Suprapubic skin (tissue), 4 donors: ENCODE measurements around the gene KCNK5.

Experiments
- CTCF ChIP-seq, 2 donors: fragments of 200-600 bp in 1 of 2; fragments of 450-650 bp in 1 of 2; sonication (generic) in 1 of 2; IDR thresholded peaks; one replicate each; pipeline ENCODE4 v1.5.1; 2016 to 2019; ENCODE audit warnings: antibody characterized with exemption in 2 of 2, mild to moderate bottlenecking in 1 of 2, moderate library complexity in 1 of 2
- POLR2A ChIP-seq, 2 donors: fragments of 450-650 bp; IDR thresholded peaks; one replicate each; pipeline ENCODE4 v1.6.1; 2017; ENCODE audit warnings: antibody characterized with exemption in 2 of 2, mild to moderate bottlenecking in 2 of 2, moderate library complexity in 2 of 2
- POLR2AphosphoS5 ChIP-seq, 3 donors: sonication (generic); formaldehyde crosslinking; IDR thresholded peaks; one replicate each; pipeline ENCODE4 v1.6.1; 2017; ENCODE audit warnings: antibody characterized with exemption in 3 of 3

- TF ChIP-seq CTCF (IDR thresholded peaks at IDR 0.05) (no peak), POLR2AphosphoS5 (IDR thresholded peaks at IDR 0.05) (no peak), POLR2A (IDR thresholded peaks at IDR 0.05) (no peak)
These were observed 45.2 kb upstream of the KCNK5 start for GRCh38 chr6:39274471-39274870.
